ENCODE measurements around the gene SCUBE2. TPM values are rescaled to one million over a fixed set of nuclear protein-coding genes. Genes with fewer than 3 reads are reported as not detected.

SCUBE2 gene
- total RNA-seq: 2.9 TPM

GRCh38 chr11:9091044-9091922 lies at the start of gene SCUBE2:
SCUBE2 (minus strand) TSS chr11:9091599; CDS start chr11:9091528, 71 bp downstream.
- FAIRE-seq (no peak), DNase-seq (ENCODE audit: low spot score in 2 of 2) (peak in 1 of 2 donors; percentile 51)

- no peak for DNase-seq (ENCODE audit: low spot score in 2 of 2)
- no peak for FAIRE-seq
Measured at GRCh38 chr11:9141186-9141585, 49.8 kb upstream of the SCUBE2 start.

GRCh38 chr11:9139628-9140357 lies 48.4 kb upstream of the SCUBE2 start:
- DNase-seq (ENCODE audit: low spot score in 2 of 2) (no peak), FAIRE-seq (no peak)

GRCh38 chr11:9138612-9139579 lies 47.5 kb upstream of the SCUBE2 start:
- FAIRE-seq (no peak), DNase-seq (ENCODE audit: low spot score in 2 of 2) (peak in 1 of 2 donors; percentile 32)

GRCh38 chr11:9138133-9138453 lies 46.7 kb upstream of the SCUBE2 start:
- DNase-seq (ENCODE audit: low spot score in 2 of 2) (no peak), FAIRE-seq (no peak)

GRCh38 chr11:9137293-9138132 lies 46.1 kb upstream of the SCUBE2 start:
- DNase-seq (ENCODE audit: low spot score in 2 of 2) (peak in 1 of 2 donors; percentile 59), FAIRE-seq (no peak)

- no peak for DNase-seq (ENCODE audit: low spot score in 2 of 2)
- FAIRE-seq: no peak
Measured at GRCh38 chr11:9136741-9137140, 45.3 kb upstream of the SCUBE2 start.

- FAIRE-seq: no peak
- DNase-seq (ENCODE audit: low spot score in 2 of 2): no peak
Measured at GRCh38 chr11:9133956-9134355, 42.6 kb upstream of the SCUBE2 start.

- no peak for FAIRE-seq
- peak in 1 of 2 donors; percentile 22 for DNase-seq (ENCODE audit: low spot score in 2 of 2)
Measured at GRCh38 chr11:9132203-9132878, 40.9 kb upstream of the SCUBE2 start.

- DNase-seq (ENCODE audit: low spot score in 2 of 2) (no peak), FAIRE-seq (no peak)
Measured at GRCh38 chr11:9130297-9130696, 38.9 kb upstream of the SCUBE2 start.

GRCh38 chr11:9126636-9127035 lies 35.2 kb upstream of the SCUBE2 start:
- FAIRE-seq (no peak), DNase-seq (ENCODE audit: low spot score in 2 of 2) (no peak)

- DNase-seq (ENCODE audit: low spot score in 2 of 2) (no peak), FAIRE-seq (no peak)
Measured at GRCh38 chr11:9125185-9125886, 33.9 kb upstream of the SCUBE2 start.

GRCh38 chr11:9123595-9124304 lies 32.4 kb upstream of the SCUBE2 start:
- no peak for DNase-seq (ENCODE audit: low spot score in 2 of 2)
- FAIRE-seq: no peak

GRCh38 chr11:9121469-9121796 lies 30.0 kb upstream of the SCUBE2 start:
- DNase-seq (ENCODE audit: low spot score in 2 of 2): no peak
- no peak for FAIRE-seq

GRCh38 chr11:9120664-9121468 lies 29.5 kb upstream of the SCUBE2 start:
- no peak for FAIRE-seq
- DNase-seq (ENCODE audit: low spot score in 2 of 2): no peak

GRCh38 chr11:9118277-9118676 lies 26.9 kb upstream of the SCUBE2 start:
- DNase-seq (ENCODE audit: low spot score in 2 of 2): no peak

GRCh38 chr11:9112075-9112474 lies 20.7 kb upstream of the SCUBE2 start:
- no peak for DNase-seq (ENCODE audit: low spot score in 2 of 2)
- no peak for FAIRE-seq

More at GRCh38 chr11:9118277-9118676, 26.9 kb upstream of the SCUBE2 start:
- FAIRE-seq: no peak

Measured in frontal cortex (tissue), 4 donors.